Coronary artery (tissue), 2 donors: ENCODE measurements around the gene CXCL9.

Source experiments
- DNase-seq: peaks from one replicate; pipeline ENCODE4 v3.0.0-alpha.2; 2017; ENCODE audit warnings: low spot score
- H3K27ac ChIP-seq, 2 donors: fragments of 200-600 bp; sonication (generic); one replicate each; pipeline ENCODE4 v1.5.1; 2016 to 2019
- H3K4me3 ChIP-seq: fragments of 200-600 bp; sonication (generic); 2 replicates; pipeline ENCODE4 v1.5.1; 2016; ENCODE audit warnings: mild to moderate bottlenecking, moderate library complexity
- TF ChIP-seq, protein P1 (sequence below): fragments of 200-600 bp; sonication (generic); IDR thresholded peaks from one replicate; pipeline ENCODE4 v1.5.1; 2019; ENCODE audit warnings: antibody characterized with exemption

The CXCL9 gene

DNA sequence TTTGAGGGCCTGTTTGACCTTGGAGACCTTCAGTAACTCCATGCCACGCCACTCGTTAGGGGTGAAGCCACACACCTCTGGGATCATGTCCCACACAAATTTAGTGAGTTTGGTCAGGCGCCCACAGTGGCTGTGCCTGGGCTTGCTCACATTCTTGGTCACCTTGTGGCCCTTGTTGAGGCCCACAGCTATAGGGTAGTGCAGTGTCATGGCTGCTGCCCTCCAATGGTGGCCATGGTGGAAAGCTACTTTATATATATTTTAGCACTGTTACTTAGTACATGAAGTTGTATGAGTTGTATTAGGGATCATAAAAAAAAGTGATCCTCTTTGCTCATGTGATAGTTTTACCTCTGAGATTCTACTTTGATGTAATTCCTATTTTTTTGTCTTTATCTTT, 29.5 kb upstream of the CXCL9 start:
- DNase-seq, result no peak
- TF ChIP-seq, protein P1, sequence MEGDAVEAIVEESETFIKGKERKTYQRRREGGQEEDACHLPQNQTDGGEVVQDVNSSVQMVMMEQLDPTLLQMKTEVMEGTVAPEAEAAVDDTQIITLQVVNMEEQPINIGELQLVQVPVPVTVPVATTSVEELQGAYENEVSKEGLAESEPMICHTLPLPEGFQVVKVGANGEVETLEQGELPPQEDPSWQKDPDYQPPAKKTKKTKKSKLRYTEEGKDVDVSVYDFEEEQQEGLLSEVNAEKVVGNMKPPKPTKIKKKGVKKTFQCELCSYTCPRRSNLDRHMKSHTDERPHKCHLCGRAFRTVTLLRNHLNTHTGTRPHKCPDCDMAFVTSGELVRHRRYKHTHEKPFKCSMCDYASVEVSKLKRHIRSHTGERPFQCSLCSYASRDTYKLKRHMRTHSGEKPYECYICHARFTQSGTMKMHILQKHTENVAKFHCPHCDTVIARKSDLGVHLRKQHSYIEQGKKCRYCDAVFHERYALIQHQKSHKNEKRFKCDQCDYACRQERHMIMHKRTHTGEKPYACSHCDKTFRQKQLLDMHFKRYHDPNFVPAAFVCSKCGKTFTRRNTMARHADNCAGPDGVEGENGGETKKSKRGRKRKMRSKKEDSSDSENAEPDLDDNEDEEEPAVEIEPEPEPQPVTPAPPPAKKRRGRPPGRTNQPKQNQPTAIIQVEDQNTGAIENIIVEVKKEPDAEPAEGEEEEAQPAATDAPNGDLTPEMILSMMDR, result no peak
- Histone ChIP-seq H3K27ac (no peak overlapping the region), H3K4me3 (no peak overlapping the region)

DNA sequence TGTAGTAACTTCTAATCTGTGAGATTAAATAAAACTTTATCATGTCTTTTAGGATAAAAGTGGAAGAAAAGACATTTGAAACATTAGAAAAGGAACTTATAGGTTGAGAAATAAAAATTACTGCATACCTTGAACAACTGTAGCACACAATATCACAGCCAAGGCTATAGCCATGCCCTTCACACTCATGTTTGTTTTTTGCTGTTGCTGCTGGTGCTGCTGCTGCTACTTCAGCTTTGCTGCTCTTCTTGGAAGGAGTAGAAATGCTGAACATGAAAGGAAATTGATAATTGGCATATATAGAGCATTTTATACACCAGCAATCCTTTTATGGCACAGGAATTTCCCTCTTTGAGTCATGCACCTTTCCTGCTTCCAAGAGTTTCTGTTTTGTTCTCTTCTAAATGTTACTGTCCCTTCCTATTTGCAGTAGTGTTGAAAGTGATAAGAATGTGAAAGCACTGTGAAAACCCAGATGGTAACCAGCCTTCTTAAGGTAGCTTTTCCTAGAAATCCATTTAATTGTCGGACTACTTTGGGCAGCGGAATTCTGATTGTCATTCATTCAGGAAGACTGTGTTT, 28.6 kb upstream of the CXCL9 start, which contains the start of gene CXCL11:
Gene CXCL11, minus strand, starts transcription at position 272 of the 582 bp plus-strand sequence. Its CDS starts 83 bp downstream, at position 189.
- DNase-seq, result no peak
- Histone ChIP-seq H3K27ac (no peak within 1 kb of the TSS), H3K4me3 (no peak within 1 kb of the TSS)
- TF ChIP-seq, protein P1, result no peak

DNA sequence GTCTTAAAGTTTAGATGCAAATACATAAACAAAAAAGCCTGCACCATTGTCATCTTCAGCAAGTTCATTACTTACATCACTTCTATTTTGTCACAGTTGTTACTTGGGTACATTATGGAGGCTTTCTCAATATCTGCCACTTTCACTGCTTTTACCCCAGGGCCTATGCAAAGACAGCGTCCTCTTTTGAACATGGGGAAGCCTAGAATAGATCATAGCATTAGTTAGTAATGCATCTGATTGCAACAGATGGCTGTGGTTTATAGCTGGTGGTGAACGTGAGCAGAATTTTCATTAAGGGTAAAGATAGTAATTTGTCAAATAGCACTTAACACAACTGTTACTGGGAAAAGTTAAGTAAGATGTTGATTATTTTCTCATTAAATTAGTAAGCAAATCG, 27.8 kb upstream of the CXCL9 start:
- Histone ChIP-seq H3K27ac (no peak overlapping the region), H3K4me3 (no peak overlapping the region)
- no peak for DNase-seq
- TF ChIP-seq, protein P1, result no peak

DNA sequence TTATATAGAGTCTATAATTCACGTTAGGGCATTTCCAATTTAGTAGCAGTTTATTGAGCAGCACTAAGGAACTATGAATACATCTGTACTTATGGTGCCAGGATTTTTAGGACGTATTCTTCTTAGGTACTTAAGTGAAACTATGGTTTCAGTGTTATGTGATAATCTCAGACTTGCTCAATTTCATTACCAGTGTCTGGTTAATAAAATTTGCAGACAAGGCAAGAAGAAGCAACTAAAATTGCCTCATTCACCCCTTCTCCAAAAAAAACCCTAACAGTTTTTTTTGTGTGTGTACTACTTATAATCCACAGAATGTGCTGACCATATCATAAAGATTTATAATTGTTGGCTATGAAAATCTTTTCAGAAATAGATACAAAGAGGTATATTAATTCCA, 22.0 kb upstream of the CXCL9 start:
- Histone ChIP-seq H3K27ac (no peak overlapping the region), H3K4me3 (no peak overlapping the region)
- no peak for DNase-seq
- TF ChIP-seq, protein P1, result no peak

DNA sequence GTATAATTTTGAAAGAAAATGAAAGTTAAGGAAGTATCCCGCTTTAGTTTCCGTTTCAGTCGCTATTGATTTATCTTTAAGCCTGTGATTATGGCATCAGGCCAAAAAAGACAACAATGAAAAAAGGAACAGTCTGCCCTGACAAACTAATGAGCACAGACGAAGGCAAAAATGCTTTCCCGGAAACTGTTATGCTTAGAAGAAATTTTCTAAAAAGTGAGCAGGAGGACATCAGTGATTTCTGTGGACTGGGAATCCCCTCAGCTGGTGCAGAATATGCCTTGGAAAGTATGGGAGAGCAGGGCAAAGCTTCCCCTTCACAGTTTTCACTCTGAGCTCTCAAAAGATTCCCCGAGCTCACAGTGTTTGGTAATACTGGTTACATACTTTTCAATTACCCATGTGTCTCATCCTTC, 21.0 kb upstream of the CXCL9 start:
- TF ChIP-seq, protein P1, result no peak
- H3K27ac ChIP-seq, result no peak overlapping the region
- DNase-seq, result no peak
- peak overlapping the region; percentile 52 for H3K4me3 ChIP-seq

DNA sequence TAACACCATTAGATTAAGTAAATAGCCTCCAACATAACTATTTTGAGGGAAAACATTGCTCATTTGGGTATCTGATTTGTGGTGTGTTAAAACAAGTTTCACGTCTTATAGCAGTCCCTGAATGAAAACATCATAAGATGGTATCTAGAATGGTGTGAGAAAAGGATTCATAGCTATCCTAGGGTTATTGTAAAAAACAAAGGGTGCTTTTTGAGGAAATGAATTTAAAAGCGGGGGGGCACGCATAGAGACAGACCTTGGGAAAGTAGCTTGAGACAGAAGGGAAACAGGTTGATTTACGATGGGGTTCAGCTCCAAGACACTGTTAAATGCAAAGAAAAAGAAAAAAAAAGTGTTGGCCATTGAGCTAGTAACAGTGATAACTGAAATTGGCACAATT, 16.8 kb upstream of the CXCL9 start:
- no peak overlapping the region for H3K4me3 ChIP-seq
- TF ChIP-seq, protein P1, result no peak
- no peak for DNase-seq
- no peak overlapping the region for H3K27ac ChIP-seq

DNA sequence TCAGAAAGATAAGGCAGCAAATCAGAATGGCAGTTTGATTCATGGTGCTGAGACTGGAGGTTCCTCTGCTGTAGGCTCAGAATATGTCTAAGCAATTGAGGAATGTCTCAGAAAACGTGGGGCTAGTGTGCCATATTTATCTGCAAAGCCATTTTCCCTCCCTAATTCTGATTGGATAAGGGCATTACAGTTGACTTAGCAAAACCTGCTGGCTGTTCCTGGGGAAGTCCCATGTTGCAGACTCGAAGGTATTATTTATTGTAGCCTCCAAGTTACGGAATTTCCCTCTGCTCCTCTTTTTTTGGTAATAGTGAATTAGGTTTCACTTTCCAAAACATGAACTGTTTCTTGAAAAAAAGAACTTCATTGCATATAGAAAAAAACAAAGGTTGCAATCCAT, 16.1 kb upstream of the CXCL9 start, which contains the start of gene CXCL10:
Gene CXCL10, minus strand, starts transcription at position 109 of the 400 bp plus-strand sequence. Its CDS starts 66 bp downstream, at position 43.
- no peak for DNase-seq
- no peak within 1 kb of the TSS for H3K27ac ChIP-seq
- no peak within 1 kb of the TSS for H3K4me3 ChIP-seq
- TF ChIP-seq, protein P1, result no peak
